ENCODE measurements around the gene SERPINH1. TPM values are rescaled to one million over a fixed set of nuclear protein-coding genes. Genes with fewer than 3 reads are reported as not detected.

Gene SERPINH1
- 51.3 and 72.5 TPM in 2 replicates for total RNA-seq (2014; rRNA removed; shearing (Covaris generic); ENCODE audit: low replicate concordance)

GRCh38 chr11:75562048-75562835 lies at the start of gene SERPINH1:
Gene SERPINH1, plus strand, starts transcription at chr11:75562253. Its CDS starts 4,097 bp downstream, at chr11:75566350.
- in situ Hi-C loops (cut with HindIII; ENCODE audit: low pct_unique_long_range_greater_than_20kb, low sequenced_read_pairs), result no loop called here

GRCh38 chr11:75513250-75513649 lies 48.8 kb upstream of the SERPINH1 start:
- in situ Hi-C loops (cut with HindIII; ENCODE audit: low pct_unique_long_range_greater_than_20kb, low sequenced_read_pairs), result no loop called here
- DNase-seq (ENCODE audit: low read depth), result peak; percentile 25

More at GRCh38 chr11:75562048-75562835, at the start of gene SERPINH1:
- peak; percentile 42 for DNase-seq (ENCODE audit: low read depth)

GRCh38 chr11:75514596-75514995 lies 47.5 kb upstream of the SERPINH1 start:
- no peak for DNase-seq (ENCODE audit: low read depth)
- in situ Hi-C loops (cut with HindIII; ENCODE audit: low pct_unique_long_range_greater_than_20kb, low sequenced_read_pairs), result no loop called here

GRCh38 chr11:75516140-75516539 lies 45.9 kb upstream of the SERPINH1 start:
- no peak for DNase-seq (ENCODE audit: low read depth)
- in situ Hi-C loops (cut with HindIII; ENCODE audit: low pct_unique_long_range_greater_than_20kb, low sequenced_read_pairs), result no loop called here

GRCh38 chr11:75516886-75517285 lies 45.2 kb upstream of the SERPINH1 start:
- DNase-seq (ENCODE audit: low read depth), result no peak
- in situ Hi-C loops (cut with HindIII; ENCODE audit: low pct_unique_long_range_greater_than_20kb, low sequenced_read_pairs), result no loop called here

GRCh38 chr11:75518204-75518549 lies 43.9 kb upstream of the SERPINH1 start:
- DNase-seq (ENCODE audit: low read depth), result no peak
- in situ Hi-C loops (cut with HindIII; ENCODE audit: low pct_unique_long_range_greater_than_20kb, low sequenced_read_pairs), result no loop called here

GRCh38 chr11:75518771-75519653 lies 43.0 kb upstream of the SERPINH1 start:
- in situ Hi-C loops (cut with HindIII; ENCODE audit: low pct_unique_long_range_greater_than_20kb, low sequenced_read_pairs), result no loop called here
- DNase-seq (ENCODE audit: low read depth), result no peak

- DNase-seq (ENCODE audit: low read depth), result no peak
- in situ Hi-C loops (cut with HindIII; ENCODE audit: low pct_unique_long_range_greater_than_20kb, low sequenced_read_pairs), result no loop called here
Observed at GRCh38 chr11:75520688-75521087, 41.4 kb upstream of the SERPINH1 start.

- DNase-seq (ENCODE audit: low read depth), result no peak
- in situ Hi-C loops (cut with HindIII; ENCODE audit: low pct_unique_long_range_greater_than_20kb, low sequenced_read_pairs), result no loop called here
Observed at GRCh38 chr11:75522286-75523044, 39.6 kb upstream of the SERPINH1 start.

GRCh38 chr11:75523189-75523588 lies 38.9 kb upstream of the SERPINH1 start:
- DNase-seq (ENCODE audit: low read depth), result no peak
- in situ Hi-C loops (cut with HindIII; ENCODE audit: low pct_unique_long_range_greater_than_20kb, low sequenced_read_pairs), result no loop called here

GRCh38 chr11:75523811-75524664 lies 38.0 kb upstream of the SERPINH1 start:
- no peak for DNase-seq (ENCODE audit: low read depth)
- in situ Hi-C loops (cut with HindIII; ENCODE audit: low pct_unique_long_range_greater_than_20kb, low sequenced_read_pairs), result no loop called here

GRCh38 chr11:75524665-75525432 lies 37.2 kb upstream of the SERPINH1 start:
- in situ Hi-C loops (cut with HindIII; ENCODE audit: low pct_unique_long_range_greater_than_20kb, low sequenced_read_pairs), result no loop called here
- DNase-seq (ENCODE audit: low read depth), result no peak

GRCh38 chr11:75525433-75526191 lies 36.4 kb upstream of the SERPINH1 start, which contains the start of gene GDPD5:
Gene GDPD5, minus strand, starts transcription at chr11:75525941. Its CDS starts 48,206 bp downstream, at chr11:75477735.
- in situ Hi-C loops (cut with HindIII; ENCODE audit: low pct_unique_long_range_greater_than_20kb, low sequenced_read_pairs), result no loop called here
- peak; percentile 89 for DNase-seq (ENCODE audit: low read depth)

GRCh38 chr11:75526192-75526541 lies 35.9 kb upstream of the SERPINH1 start:
- in situ Hi-C loops (cut with HindIII; ENCODE audit: low pct_unique_long_range_greater_than_20kb, low sequenced_read_pairs), result no loop called here

GRCh38 chr11:75527130-75527529 lies 34.9 kb upstream of the SERPINH1 start:
- no peak for DNase-seq (ENCODE audit: low read depth)
- in situ Hi-C loops (cut with HindIII; ENCODE audit: low pct_unique_long_range_greater_than_20kb, low sequenced_read_pairs), result no loop called here

More at GRCh38 chr11:75526192-75526541, 35.9 kb upstream of the SERPINH1 start:
- DNase-seq (ENCODE audit: low read depth), result no peak
